ENCODE results near the gene MAEL.

Gene MAEL

DNA sequence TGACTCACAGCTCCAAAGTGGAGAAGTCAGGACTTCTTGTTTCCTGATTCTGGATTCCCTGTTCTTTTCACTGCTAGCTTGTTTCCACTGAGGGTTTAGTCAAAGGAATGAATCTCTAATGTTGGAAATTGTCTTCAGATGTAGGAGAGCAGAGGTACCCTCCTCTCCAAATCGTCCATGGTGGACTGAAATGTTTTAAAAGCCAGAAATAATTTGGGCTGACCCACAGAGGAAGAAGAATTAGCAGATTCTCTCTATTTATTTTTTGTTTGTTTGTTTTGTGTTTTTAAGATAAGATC is 70.7 kb downstream of the MAEL start:
- Histone ChIP-seq H3K9ac (no peak overlapping the region), H3K36me3 (ENCODE audit: control insufficient read depth, insufficient read depth, low read length) (no peaks in the 10 kb centered on the region), H3K4me1 (no peaks in the 10 kb centered on the region), H3K9me3 (ENCODE audit: control insufficient read depth, low read length) (no peaks in the 10 kb centered on the region), H2AFZ (no peak overlapping the region), H3K79me2 (no peaks in the 10 kb centered on the region), H3K4me2 (ENCODE audit: low read length) (no peak overlapping the region), H3K27me3 (ENCODE audit: control insufficient read depth, insufficient read depth, low read length) (no peaks in the 10 kb centered on the region), H3K27ac (no peak overlapping the region), H3K4me3 (ENCODE audit: low read depth, low read length) (no peak overlapping the region)
- TF ChIP-seq, protein P1, sequence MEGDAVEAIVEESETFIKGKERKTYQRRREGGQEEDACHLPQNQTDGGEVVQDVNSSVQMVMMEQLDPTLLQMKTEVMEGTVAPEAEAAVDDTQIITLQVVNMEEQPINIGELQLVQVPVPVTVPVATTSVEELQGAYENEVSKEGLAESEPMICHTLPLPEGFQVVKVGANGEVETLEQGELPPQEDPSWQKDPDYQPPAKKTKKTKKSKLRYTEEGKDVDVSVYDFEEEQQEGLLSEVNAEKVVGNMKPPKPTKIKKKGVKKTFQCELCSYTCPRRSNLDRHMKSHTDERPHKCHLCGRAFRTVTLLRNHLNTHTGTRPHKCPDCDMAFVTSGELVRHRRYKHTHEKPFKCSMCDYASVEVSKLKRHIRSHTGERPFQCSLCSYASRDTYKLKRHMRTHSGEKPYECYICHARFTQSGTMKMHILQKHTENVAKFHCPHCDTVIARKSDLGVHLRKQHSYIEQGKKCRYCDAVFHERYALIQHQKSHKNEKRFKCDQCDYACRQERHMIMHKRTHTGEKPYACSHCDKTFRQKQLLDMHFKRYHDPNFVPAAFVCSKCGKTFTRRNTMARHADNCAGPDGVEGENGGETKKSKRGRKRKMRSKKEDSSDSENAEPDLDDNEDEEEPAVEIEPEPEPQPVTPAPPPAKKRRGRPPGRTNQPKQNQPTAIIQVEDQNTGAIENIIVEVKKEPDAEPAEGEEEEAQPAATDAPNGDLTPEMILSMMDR (IDR thresholded peaks at IDR 0.05): no peak

DNA sequence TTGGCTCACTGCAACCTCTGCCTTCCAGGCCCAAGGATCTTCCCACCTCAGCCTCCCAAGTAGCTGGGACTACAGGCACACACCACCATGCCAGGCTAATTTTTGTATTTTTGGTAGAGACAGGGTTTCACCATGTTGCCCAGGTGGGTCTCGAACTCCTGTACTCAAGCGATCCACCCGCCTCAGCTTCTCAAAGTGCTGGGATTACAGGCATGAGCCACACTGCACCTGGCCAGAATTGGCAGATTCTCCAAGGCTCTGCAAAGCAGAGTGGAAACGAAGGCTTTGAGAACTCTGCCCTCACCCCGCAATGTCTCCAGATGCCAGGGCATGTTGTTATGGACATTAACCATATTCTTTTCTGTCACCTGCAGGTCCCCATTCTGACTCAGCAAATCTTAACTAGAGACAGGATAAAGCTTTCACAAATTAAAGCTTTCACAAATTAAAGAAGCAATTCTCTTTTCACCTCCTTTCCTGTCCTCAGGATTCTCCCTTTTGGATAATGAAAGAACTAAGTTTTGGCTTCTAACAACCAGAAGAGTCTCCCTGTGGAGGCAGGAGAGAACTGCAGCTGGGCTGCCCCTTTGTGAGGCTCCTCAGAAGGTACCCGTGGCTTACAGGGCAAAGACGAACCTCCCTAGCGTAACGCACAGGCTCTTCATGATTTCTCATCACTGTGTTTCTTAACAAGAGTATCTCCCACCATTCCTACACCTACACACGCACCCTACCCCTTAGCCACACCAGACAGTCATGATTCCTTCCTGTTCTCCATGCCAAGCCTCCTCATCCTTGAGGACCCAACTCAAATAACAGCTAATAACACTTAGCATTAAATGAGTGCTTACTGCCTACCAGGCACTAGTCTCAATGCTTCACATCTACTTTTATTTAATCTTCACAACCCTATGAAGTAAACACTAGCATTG is 71.3 kb downstream of the MAEL start:
- H3K36me3 ChIP-seq (ENCODE audit: control insufficient read depth, insufficient read depth, low read length): no peaks in the 10 kb centered on the region
- H3K9me3 ChIP-seq (ENCODE audit: control insufficient read depth, low read length): no peaks in the 10 kb centered on the region
- TF ChIP-seq, protein P1 (IDR thresholded peaks at IDR 0.05): no peak
- no peak overlapping the region for H3K27ac ChIP-seq
- no peak overlapping the region for H3K4me3 ChIP-seq (ENCODE audit: low read depth, low read length)
- no peak overlapping the region for H3K9ac ChIP-seq
- H3K79me2 ChIP-seq: no peaks in the 10 kb centered on the region
- no peak overlapping the region for H2AFZ ChIP-seq
- H3K4me2 ChIP-seq (ENCODE audit: low read length): no peak overlapping the region
- no peaks in the 10 kb centered on the region for H3K4me1 ChIP-seq
- no peaks in the 10 kb centered on the region for H3K27me3 ChIP-seq (ENCODE audit: control insufficient read depth, insufficient read depth, low read length)

DNA sequence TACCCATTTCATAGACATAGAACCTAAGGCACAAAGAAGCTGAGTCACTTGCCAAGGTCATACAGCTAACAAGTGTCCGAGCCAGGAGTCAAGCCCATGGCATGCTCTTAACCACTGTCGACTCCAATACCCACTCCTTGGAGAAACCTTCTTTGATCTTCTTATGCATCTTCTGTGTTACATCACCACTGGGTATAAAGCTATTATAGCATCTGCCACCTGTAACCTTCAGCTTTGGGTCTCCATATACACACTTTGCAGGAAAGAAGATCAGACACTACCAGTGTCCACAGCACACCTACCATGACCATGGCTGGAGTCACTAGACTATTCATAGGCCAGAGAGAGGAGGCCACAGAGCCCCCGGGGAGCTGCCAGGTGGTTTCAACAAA is 72.0 kb downstream of the MAEL start:
- Histone ChIP-seq H3K27me3 (ENCODE audit: control insufficient read depth, insufficient read depth, low read length) (no peaks in the 10 kb centered on the region), H3K4me2 (ENCODE audit: low read length) (no peak overlapping the region), H3K36me3 (ENCODE audit: control insufficient read depth, insufficient read depth, low read length) (no peaks in the 10 kb centered on the region), H2AFZ (no peak overlapping the region), H3K9me3 (ENCODE audit: control insufficient read depth, low read length) (no peaks in the 10 kb centered on the region), H3K79me2 (no peaks in the 10 kb centered on the region), H3K27ac (no peak overlapping the region), H3K9ac (no peak overlapping the region), H3K4me3 (ENCODE audit: low read depth, low read length) (no peak overlapping the region), H3K4me1 (no peaks in the 10 kb centered on the region)
- TF ChIP-seq, protein P1 (IDR thresholded peaks at IDR 0.05): no peak

DNA sequence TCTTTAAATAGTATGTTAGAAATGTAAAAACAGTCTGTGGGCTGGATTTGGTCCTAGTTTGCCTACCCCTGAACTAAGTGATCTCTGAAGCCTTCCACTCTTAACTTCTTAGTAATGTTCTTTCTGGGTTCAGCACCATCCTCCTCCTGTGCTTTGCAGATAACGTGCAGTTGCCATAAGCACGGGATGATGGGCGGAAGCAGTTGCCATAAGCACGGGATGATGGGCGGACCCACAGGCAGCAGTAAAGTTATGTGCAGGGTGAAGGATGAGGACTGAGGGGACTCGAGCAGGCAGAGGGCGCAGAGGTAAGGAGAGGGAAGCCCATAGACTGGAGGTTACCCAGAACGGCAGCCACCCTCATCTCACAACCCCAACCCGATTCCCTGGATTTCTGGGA is 75.5 kb downstream of the MAEL start:
- Histone ChIP-seq H3K4me3 (ENCODE audit: low read depth, low read length) (no peak overlapping the region), H3K9me3 (ENCODE audit: control insufficient read depth, low read length) (no peaks in the 10 kb centered on the region), H3K4me2 (ENCODE audit: low read length) (no peak overlapping the region), H3K27me3 (ENCODE audit: control insufficient read depth, insufficient read depth, low read length) (no peaks in the 10 kb centered on the region), H3K79me2 (no peaks in the 10 kb centered on the region), H3K4me1 (no peaks in the 10 kb centered on the region), H3K27ac (no peak overlapping the region), H3K9ac (no peak overlapping the region), H2AFZ (no peak overlapping the region), H3K36me3 (ENCODE audit: control insufficient read depth, insufficient read depth, low read length) (no peaks in the 10 kb centered on the region)
- TF ChIP-seq, protein P1 (IDR thresholded peaks at IDR 0.05): no peak

DNA sequence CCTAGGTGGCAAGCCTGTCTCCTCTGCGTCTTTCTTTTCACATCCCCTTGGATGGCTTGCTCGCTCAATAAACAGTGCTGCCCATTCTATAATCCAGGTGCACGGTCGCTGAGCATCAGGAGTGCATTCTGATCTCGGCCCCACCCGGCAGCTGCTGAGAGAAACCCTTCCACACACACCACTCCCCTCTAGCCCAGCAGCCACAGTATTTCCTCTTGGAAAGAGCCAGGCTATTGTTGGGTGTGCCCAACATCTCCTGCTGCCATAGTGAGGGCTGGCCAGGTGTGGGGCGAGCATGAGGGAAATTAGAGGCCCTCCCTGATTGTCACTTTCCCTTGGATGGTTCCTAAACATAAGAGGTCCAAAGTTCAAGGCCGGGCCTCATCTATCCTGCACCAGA is 76.4 kb downstream of the MAEL start:
- TF ChIP-seq, protein P1 (IDR thresholded peaks at IDR 0.05): no peak
- no peaks in the 10 kb centered on the region for H3K9me3 ChIP-seq (ENCODE audit: control insufficient read depth, low read length)
- H3K9ac ChIP-seq: no peak overlapping the region
- H3K36me3 ChIP-seq (ENCODE audit: control insufficient read depth, insufficient read depth, low read length): no peaks in the 10 kb centered on the region
- no peak overlapping the region for H3K4me2 ChIP-seq (ENCODE audit: low read length)
- H3K27me3 ChIP-seq (ENCODE audit: control insufficient read depth, insufficient read depth, low read length): no peaks in the 10 kb centered on the region
- H3K4me3 ChIP-seq (ENCODE audit: low read depth, low read length): no peak overlapping the region
- H3K27ac ChIP-seq: no peak overlapping the region
- no peaks in the 10 kb centered on the region for H3K4me1 ChIP-seq
- H3K79me2 ChIP-seq: no peaks in the 10 kb centered on the region
- H2AFZ ChIP-seq: no peak overlapping the region

Measured in parathyroid adenoma (tissue), 2 donors.